HG03460 (cell line): ENCODE measurements around the gene ZNF609.

ENCODE experiments used
- ATAC-seq: cut with Tn5 transposase; IDR thresholded peaks from one replicate; pipeline ENCODE4 v1.9.1; 2021; ENCODE audit not compliant: unreplicated experiment

Gene ZNF609

DNA sequence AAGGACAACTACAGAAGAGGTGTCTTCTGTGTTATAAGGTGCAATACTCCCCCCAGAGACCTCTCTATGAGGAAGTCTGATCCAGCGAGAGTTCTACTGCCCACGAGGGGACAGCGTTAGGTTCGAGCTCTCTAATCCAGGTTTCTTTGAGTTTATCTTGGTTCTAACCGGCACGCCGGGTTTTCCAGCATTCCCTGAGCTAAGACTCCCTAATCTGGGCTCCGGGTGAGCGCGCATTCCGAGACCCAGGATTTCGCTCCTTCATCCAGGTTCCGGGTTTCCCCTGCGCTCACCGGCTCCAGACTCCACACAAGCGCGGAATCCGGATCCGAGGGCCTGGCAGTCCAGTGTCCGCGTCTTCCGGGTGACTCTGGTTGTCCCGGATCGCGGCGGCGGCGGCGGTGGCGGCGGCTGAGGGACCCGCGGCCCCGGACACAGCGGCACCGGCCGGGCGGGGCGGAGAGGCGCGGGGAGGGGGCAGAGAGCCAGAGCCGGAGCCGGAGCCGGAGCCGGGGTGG lies at the start of gene ZNF609:
TSS of gene ZNF609 (plus strand) at position 373 of the 518 bp plus-strand sequence. CDS start 38,842 bp downstream, outside the sequence.
- ATAC-seq: peak; percentile 49

GRCh38 chr15:64412216-64412615 lies 48.2 kb upstream of the ZNF609 start:
- no peak for ATAC-seq

DNA sequence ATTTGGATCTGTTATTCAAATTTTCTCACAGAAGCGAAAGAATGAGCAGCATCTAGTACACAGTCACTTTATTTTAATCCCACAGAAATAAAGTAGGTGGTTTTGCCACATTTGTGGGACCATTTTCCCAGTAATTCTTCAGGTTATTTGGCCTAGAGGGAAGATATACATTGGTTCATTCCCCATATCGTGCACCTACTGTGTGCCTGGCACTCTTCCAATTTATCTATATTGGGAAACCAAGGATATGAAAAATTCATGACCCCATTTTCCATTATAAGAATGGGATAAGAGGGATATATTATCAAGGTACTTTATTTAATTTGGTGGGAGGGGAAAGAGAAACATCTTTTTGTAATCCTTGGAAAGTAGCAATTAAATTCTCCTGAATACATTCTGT lies 37.7 kb upstream of the ZNF609 start:
- no peak for ATAC-seq

- no peak for ATAC-seq
Observed at GRCh38 chr15:64423970-64424369, 36.4 kb upstream of the ZNF609 start.

DNA sequence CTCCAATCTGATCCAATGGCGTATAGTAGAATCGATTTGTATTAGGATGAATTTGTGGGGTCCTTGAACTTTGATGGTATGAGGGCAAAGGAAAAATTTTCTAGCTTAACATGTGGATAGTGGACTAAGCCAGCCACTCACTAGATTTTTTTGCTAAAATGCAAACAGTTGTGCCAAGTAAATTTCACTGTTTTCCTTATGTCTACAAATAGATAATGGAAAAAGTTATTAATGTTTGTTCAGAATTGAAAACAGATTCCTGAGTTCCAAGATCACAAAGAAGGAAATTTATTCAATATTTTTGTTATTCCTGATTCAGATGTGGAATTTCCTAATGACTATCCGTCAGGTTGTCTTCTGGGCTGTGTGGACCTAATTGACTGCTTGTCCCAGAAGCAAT lies 35.2 kb upstream of the ZNF609 start:
- no peak for ATAC-seq

- no peak for ATAC-seq
Observed at GRCh38 chr15:64426845-64427465, 33.4 kb upstream of the ZNF609 start.

GRCh38 chr15:64429448-64429847 lies 30.9 kb upstream of the ZNF609 start:
- no peak for ATAC-seq

GRCh38 chr15:64430000-64430735 lies 30.2 kb upstream of the ZNF609 start:
- ATAC-seq: no peak

GRCh38 chr15:64437982-64438381 lies 22.4 kb upstream of the ZNF609 start:
- no peak for ATAC-seq

- no peak for ATAC-seq
Observed at GRCh38 chr15:64438653-64439447, 21.5 kb upstream of the ZNF609 start.

DNA sequence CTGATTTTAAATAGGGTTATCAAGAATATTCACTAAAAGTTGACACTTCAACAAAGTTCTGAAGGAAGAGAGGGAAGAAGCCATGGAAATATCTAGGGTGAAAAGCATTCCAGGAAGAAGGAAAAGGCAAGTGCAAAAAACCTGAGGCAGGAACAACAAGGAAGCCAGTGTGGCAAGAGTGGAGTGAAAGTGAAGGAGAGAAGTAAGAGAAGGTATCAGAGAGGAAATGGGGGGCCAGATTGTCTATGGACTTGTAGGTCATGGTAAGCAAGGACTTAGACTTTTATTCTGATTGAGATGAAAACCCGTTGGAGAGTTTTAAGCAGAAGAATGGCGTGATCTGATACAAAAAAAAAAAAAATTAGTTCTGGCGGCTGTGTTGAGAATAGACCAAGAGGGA lies 18.5 kb upstream of the ZNF609 start:
- no peak for ATAC-seq

DNA sequence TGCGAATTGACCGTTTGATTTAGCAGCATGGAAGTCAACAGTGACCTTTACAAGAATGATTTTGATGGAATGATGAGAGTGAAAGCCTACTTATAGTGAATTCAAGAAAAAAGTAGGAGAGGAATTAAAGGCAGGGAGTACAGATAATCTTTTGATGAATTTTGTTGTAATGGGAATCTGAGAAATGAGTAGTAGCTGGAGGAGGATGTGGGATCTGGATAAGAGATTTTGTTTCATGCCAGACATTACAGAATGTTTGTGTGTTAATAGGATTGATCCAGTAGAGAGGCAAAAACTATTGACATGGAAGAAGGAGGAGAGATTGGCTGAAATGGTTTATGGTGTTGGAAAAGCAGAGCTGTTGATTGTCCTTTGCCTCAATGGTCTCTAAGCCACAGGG lies 17.4 kb upstream of the ZNF609 start:
- ATAC-seq: no peak

- ATAC-seq: peak; percentile 63
Observed at GRCh38 chr15:64443747-64444621, 16.4 kb upstream of the ZNF609 start.

- no peak for ATAC-seq
Observed at GRCh38 chr15:64444836-64445235, 15.5 kb upstream of the ZNF609 start.

GRCh38 chr15:64447536-64448315 lies 12.7 kb upstream of the ZNF609 start:
- no peak for ATAC-seq

DNA sequence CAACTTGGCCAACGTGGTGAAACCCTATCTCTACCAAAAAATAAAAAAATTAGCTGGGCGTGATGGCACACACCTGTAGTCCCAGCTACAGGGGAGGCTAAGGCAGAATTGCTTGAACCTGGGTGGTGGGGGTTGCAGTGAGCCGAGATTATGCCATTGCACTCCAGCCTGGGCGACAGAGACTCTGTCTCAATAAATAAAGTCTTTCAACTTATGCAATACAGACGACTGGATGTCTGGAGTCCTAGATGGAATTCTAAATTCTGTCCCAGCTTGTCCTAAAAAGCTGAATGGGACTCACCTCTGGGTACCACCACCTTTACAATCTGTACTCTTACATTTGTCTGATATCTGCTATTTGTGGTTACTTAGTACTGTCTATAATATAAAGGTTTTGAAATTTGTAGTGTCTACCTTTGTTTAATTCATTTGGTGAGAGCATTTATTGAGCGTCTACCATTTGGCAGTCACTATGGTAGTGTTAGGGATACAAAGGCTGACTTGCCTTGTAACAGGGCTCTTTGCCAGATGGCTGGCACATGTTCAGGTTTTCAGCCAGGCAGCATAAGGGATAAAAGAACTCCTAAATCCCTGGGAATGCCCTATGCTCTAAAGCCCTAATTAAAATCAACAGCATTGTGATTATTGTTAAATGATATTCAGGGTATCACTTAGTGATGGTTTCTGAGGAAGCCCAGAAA lies 7.2 kb upstream of the ZNF609 start:
- no peak for ATAC-seq

DNA sequence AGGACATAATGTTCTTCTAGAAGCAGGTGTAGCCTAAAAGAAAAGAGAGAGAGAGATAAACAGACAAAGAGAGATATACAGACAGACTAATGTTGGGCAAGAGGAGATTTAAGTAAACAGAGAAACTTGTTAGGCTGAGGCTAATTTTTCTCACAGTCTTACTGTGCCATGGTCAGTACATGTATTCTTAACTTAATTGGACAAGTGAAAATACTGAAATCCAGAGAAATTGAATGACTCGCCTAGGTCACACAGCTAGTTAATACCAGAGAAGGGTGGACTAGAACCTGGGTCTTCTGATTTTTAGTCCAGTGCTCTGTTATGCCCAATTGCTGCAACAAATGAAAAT lies 6.7 kb upstream of the ZNF609 start:
- no peak for ATAC-seq

- ATAC-seq: no peak
Observed at GRCh38 chr15:64454282-64454681, 6.1 kb upstream of the ZNF609 start.

DNA sequence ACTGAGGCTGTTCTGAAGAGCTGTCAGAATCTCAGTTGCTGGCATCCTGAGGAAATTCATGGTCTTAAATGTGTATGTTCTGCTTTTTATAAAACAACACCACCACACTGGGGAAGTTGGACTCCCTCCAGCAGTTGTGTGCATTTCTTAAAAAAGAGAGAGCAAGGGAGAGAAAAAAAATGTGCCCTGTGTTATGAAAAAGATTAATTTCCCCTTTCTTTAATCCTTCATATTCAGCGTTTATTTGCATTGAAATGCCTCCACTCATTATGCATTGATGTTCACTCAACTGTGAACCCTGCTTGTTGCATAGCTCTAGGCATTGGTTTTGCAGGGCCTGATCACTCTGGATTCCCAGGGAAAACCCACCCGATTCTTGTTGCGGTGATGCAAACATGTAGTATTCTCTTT lies 4.4 kb upstream of the ZNF609 start:
- ATAC-seq: no peak
